ENCODE results near the gene PUDP.
"Not testable (repeated sequence)": the region's sequence is repeated elsewhere in the genome, so short reads cannot be mapped to it uniquely, and the experiment has no call there.

The PUDP gene

DNA sequence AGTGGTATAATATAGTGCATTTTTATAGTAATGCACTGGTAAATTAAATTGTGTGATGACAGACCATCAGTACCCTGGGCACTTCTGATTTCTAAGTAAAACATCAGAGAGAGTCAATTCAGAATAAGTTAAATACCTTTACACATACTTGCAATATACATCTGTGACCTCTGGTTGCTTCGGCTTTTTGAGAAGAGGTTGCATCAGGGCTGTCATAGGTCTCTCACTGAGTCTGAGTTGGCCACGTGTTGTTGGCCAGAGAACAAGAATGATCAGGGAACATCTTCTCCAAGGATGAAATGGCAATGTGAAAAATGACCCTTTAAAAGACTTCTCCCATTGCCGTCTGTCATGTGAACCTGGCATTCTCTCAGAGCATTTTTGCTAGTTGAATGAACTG lies 36.9 kb upstream of the PUDP start:
- H3K4me2 ChIP-seq (ENCODE audit: low read length) = no peak overlapping the region
- H3K27ac ChIP-seq (ENCODE audit: low read depth, low read length, poor library complexity, severe bottlenecking) = no peak overlapping the region
- no peaks in the 10 kb centered on the region for H3K9me3 ChIP-seq (ENCODE audit: low read length)
- no peak overlapping the region for H3K4me3 ChIP-seq (ENCODE audit: low read depth, low read length, poor library complexity, severe bottlenecking)
- H3K36me3 ChIP-seq (ENCODE audit: insufficient read depth, low read length) = no peaks in the 10 kb centered on the region
- H3K79me2 ChIP-seq (ENCODE audit: insufficient read depth, low read length) = no peaks in the 10 kb centered on the region
- H2AFZ ChIP-seq (ENCODE audit: low read length) = no peak overlapping the region
- no peak overlapping the region for H3K9ac ChIP-seq (ENCODE audit: low read length)
- no peaks in the 10 kb centered on the region for H4K20me1 ChIP-seq (ENCODE audit: insufficient read depth, low read length)
- no peaks in the 10 kb centered on the region for H3K27me3 ChIP-seq (ENCODE audit: insufficient read depth, low read length)
- no peaks in the 10 kb centered on the region for H3K9me2 ChIP-seq (ENCODE audit: low read depth, low read length)
- TF ChIP-seq, protein P1, sequence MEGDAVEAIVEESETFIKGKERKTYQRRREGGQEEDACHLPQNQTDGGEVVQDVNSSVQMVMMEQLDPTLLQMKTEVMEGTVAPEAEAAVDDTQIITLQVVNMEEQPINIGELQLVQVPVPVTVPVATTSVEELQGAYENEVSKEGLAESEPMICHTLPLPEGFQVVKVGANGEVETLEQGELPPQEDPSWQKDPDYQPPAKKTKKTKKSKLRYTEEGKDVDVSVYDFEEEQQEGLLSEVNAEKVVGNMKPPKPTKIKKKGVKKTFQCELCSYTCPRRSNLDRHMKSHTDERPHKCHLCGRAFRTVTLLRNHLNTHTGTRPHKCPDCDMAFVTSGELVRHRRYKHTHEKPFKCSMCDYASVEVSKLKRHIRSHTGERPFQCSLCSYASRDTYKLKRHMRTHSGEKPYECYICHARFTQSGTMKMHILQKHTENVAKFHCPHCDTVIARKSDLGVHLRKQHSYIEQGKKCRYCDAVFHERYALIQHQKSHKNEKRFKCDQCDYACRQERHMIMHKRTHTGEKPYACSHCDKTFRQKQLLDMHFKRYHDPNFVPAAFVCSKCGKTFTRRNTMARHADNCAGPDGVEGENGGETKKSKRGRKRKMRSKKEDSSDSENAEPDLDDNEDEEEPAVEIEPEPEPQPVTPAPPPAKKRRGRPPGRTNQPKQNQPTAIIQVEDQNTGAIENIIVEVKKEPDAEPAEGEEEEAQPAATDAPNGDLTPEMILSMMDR (IDR thresholded peaks at IDR 0.05; ENCODE audit: low read length) = no peak
- TF ChIP-seq EZH2 (IDR thresholded peaks at IDR 0.05; ENCODE audit: borderline replicate concordance, low read length) = no peak
- H3K4me1 ChIP-seq (ENCODE audit: insufficient read depth, low read length, severe bottlenecking) = peaks cover 14% of the 10 kb centered on the region
- H3F3A ChIP-seq (ENCODE audit: insufficient read depth, low read length) = no peaks in the 10 kb centered on the region

DNA sequence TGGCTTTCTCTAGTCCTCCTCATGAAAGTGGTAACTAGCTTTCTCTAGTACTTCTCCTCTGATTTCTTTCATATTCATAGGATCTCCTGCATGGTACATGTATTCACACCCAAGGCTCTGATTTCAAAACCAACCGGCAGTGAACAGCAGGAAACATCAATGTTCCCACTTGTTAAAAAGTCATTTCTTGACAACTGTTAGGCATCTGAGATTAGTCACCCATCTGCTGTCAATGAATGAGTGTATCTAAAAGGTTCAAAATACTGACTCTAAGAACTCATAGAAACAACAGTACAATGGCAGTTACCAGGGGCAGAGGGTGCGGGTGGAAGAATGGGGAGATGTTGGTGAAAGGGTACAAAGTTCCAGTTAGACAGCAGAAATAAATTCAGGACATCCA lies 31.5 kb upstream of the PUDP start:
- H3K79me2 ChIP-seq (ENCODE audit: insufficient read depth, low read length) = no peaks in the 10 kb centered on the region
- TF ChIP-seq, protein P1 (IDR thresholded peaks at IDR 0.05; ENCODE audit: low read length) = no peak
- no peak for TF ChIP-seq EZH2 (IDR thresholded peaks at IDR 0.05; ENCODE audit: borderline replicate concordance, low read length)
- H3K27ac ChIP-seq (ENCODE audit: low read depth, low read length, poor library complexity, severe bottlenecking) = no peak overlapping the region
- H3K9me2 ChIP-seq (ENCODE audit: low read depth, low read length) = no peaks in the 10 kb centered on the region
- H3K4me1 ChIP-seq (ENCODE audit: insufficient read depth, low read length, severe bottlenecking) = peaks cover 14% of the 10 kb centered on the region
- no peak overlapping the region for H3K4me3 ChIP-seq (ENCODE audit: low read depth, low read length, poor library complexity, severe bottlenecking)
- H3K9ac ChIP-seq (ENCODE audit: low read length) = no peak overlapping the region
- H2AFZ ChIP-seq (ENCODE audit: low read length) = no peak overlapping the region
- H3F3A ChIP-seq (ENCODE audit: insufficient read depth, low read length) = no peaks in the 10 kb centered on the region
- H4K20me1 ChIP-seq (ENCODE audit: insufficient read depth, low read length) = no peaks in the 10 kb centered on the region
- H3K36me3 ChIP-seq (ENCODE audit: insufficient read depth, low read length) = peaks cover 4% of the 10 kb centered on the region; the same call in 1 of the 2 replicates
- H3K9me3 ChIP-seq (ENCODE audit: low read length) = no peaks in the 10 kb centered on the region
- H3K4me2 ChIP-seq (ENCODE audit: low read length) = no peak overlapping the region
- H3K27me3 ChIP-seq (ENCODE audit: insufficient read depth, low read length) = no peaks in the 10 kb centered on the region

DNA sequence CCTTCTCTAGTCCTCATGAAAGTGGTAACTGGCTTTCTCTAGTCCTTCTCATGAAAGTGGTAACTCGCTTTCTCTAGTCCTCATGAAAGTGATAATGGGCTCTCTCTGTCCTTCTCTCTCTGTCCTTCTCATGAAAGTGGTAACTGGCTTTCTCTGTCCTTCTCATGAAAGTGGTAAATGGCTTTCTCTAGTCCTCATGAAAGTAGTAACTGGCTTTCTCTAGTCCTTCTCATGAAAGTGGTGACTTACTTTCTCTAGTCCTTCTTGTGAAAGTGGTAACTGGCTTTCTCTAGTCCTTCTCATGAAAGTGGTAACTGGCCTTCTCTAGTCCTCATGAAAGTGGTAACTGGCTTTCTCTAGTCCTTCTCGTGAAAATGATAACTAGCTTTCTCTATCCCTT lies 30.9 kb upstream of the PUDP start:
- H3K4me1 ChIP-seq (ENCODE audit: insufficient read depth, low read length, severe bottlenecking) = peaks cover 14% of the 10 kb centered on the region
- H3K27me3 ChIP-seq (ENCODE audit: insufficient read depth, low read length); H3K79me2 ChIP-seq (ENCODE audit: insufficient read depth, low read length); H3K27ac ChIP-seq (ENCODE audit: low read depth, low read length, poor library complexity, severe bottlenecking); H3K4me2 ChIP-seq (ENCODE audit: low read length); H3K9me2 ChIP-seq (ENCODE audit: low read depth, low read length); H2AFZ ChIP-seq (ENCODE audit: low read length); H3K9ac ChIP-seq (ENCODE audit: low read length); H3F3A ChIP-seq (ENCODE audit: insufficient read depth, low read length); H3K36me3 ChIP-seq (ENCODE audit: insufficient read depth, low read length); H3K4me3 ChIP-seq (ENCODE audit: low read depth, low read length, poor library complexity, severe bottlenecking); H4K20me1 ChIP-seq (ENCODE audit: insufficient read depth, low read length); H3K9me3 ChIP-seq (ENCODE audit: low read length): not testable (repeated sequence)

DNA sequence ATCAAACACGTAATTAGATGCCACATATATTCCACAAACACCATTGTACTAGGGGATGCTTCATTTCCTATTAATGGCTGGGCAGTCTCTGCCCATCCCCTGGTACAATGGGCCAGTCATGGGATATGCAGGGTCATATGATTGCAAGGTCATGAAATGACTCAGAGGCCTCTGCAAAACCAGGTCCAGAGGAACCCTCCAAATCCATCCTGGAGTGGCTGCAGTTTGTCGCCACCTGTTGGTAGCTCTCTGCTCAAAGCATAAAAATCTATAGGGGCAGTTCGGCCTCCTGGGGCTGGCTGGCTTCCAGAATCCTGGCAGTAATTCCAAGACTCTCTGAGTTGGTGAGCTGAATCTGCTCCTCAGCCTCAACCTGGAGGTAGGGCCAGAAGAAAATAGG lies 22.9 kb upstream of the PUDP start:
- no peaks in the 10 kb centered on the region for H3K4me1 ChIP-seq (ENCODE audit: insufficient read depth, low read length, severe bottlenecking)
- no peaks in the 10 kb centered on the region for H4K20me1 ChIP-seq (ENCODE audit: insufficient read depth, low read length)
- no peaks in the 10 kb centered on the region for H3K79me2 ChIP-seq (ENCODE audit: insufficient read depth, low read length)
- H3K4me3 ChIP-seq (ENCODE audit: low read depth, low read length, poor library complexity, severe bottlenecking) = no peak overlapping the region
- H3F3A ChIP-seq (ENCODE audit: insufficient read depth, low read length) = no peaks in the 10 kb centered on the region
- TF ChIP-seq, protein P1 (IDR thresholded peaks at IDR 0.05; ENCODE audit: low read length) = peak; percentile 54; the same call in 1 of the 2 replicates
- TF ChIP-seq EZH2 (IDR thresholded peaks at IDR 0.05; ENCODE audit: borderline replicate concordance, low read length) = no peak
- no peak overlapping the region for H3K9ac ChIP-seq (ENCODE audit: low read length)
- no peak overlapping the region for H2AFZ ChIP-seq (ENCODE audit: low read length)
- H3K9me3 ChIP-seq (ENCODE audit: low read length) = no peaks in the 10 kb centered on the region
- peaks cover 1% of the 10 kb centered on the region; the same call in 1 of the 2 replicates for H3K36me3 ChIP-seq (ENCODE audit: insufficient read depth, low read length)
- no peak overlapping the region for H3K27ac ChIP-seq (ENCODE audit: low read depth, low read length, poor library complexity, severe bottlenecking)
- no peaks in the 10 kb centered on the region for H3K9me2 ChIP-seq (ENCODE audit: low read depth, low read length)
- H3K4me2 ChIP-seq (ENCODE audit: low read length) = no peak overlapping the region
- no peaks in the 10 kb centered on the region for H3K27me3 ChIP-seq (ENCODE audit: insufficient read depth, low read length)

Measured in OCI-LY1 (cell line).